Fibroblast of lung (primary cell): Measurements from ENCODE around the gene ATOH8.

ENCODE experiments used
- EZH2 ChIP-seq: IDR thresholded peaks from 2 replicates; pipeline ENCODE4 v1.5.1; 2012; ENCODE audit warnings: low read length, control low read depth, mild to moderate bottlenecking; ENCODE audit errors: missing control alignments
- TF ChIP-seq, protein P1 (sequence below), 2 donors: IDR thresholded peaks in 1 of 2; conservative IDR thresholded peaks in 1 of 2; 1 replicate in 1 of 2; 2 replicates in 1 of 2; pipeline ENCODE4 v1.5.1; 2011 to 2012; ENCODE audit warnings: low read length in 2 of 2, control low read depth in 1 of 2, inconsistent platforms in 1 of 2, low read depth in 1 of 2, mild to moderate bottlenecking in 1 of 2

DNA sequence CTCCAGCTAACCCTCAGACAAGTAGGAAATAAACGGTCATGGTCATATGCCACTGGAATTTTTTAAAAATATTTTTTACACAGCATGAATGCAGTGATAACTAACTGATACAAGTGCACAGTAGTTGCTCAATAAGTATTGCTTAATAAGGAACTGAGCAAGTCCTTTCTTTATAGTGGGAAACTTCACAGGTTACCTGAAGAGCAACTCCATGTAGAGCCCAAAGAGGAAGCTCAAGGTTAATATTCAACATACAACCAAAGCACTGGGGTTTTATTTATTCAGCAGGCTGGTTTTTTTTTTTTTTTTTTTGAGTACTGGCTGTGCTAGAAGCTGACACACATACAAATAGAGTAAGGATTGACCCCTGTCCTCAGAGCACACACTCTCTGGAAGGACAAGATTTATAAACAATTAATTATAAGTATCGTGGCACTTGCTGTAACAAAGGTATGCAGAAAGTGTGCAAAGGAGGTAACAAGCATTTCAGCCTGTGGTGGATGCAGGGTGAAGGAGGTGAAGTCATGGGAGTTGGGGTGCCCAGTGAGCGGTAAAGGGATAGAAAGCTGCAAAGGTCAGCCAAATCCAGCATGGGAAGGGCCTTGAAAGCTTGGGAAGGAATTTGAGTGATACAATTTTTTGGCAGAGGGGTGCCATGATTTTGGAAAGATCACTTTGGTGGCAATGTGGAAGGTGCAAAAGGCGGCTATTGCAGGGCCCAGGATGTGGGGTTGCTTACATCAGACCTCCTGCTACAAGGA is 52.7 kb downstream of the ATOH8 start:
- TF ChIP-seq, protein P1, sequence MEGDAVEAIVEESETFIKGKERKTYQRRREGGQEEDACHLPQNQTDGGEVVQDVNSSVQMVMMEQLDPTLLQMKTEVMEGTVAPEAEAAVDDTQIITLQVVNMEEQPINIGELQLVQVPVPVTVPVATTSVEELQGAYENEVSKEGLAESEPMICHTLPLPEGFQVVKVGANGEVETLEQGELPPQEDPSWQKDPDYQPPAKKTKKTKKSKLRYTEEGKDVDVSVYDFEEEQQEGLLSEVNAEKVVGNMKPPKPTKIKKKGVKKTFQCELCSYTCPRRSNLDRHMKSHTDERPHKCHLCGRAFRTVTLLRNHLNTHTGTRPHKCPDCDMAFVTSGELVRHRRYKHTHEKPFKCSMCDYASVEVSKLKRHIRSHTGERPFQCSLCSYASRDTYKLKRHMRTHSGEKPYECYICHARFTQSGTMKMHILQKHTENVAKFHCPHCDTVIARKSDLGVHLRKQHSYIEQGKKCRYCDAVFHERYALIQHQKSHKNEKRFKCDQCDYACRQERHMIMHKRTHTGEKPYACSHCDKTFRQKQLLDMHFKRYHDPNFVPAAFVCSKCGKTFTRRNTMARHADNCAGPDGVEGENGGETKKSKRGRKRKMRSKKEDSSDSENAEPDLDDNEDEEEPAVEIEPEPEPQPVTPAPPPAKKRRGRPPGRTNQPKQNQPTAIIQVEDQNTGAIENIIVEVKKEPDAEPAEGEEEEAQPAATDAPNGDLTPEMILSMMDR (conservative IDR thresholded peaks at IDR 0.05 in 1 of 2, IDR thresholded peaks at IDR 0.05 in 1 of 2; ENCODE audit: low read depth in 1 of 2, low read length in 2 of 2): no peak
- TF ChIP-seq EZH2: no peak
